ENCODE data around the gene EEFSEC. TPM values are rescaled to one million over a fixed set of nuclear protein-coding genes. Genes with fewer than 3 reads are reported as not detected.

EEFSEC gene
- total RNA-seq, 2 experiments from 2014 or later = 19.2 to 19.6 TPM

DNA sequence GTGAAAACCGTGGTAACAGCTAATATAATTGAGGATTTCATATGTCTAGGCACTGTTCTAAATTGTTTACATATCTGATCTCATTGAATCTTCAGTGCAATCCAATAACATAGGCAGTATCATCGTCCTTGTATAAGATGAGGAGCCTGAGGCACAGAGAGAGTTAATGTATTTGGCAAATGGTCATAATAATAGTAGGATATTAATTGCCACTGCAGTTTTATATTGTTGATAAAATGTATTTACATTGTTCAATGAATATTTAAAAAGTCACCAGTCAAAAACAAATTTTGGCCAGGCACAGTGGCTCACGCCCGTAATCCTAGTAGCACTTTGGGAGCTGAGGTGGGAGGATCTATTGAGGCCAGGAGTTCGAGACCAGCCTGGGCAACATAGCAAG, 88.5 kb downstream of the EEFSEC start:
- H3K4me3 Mint-ChIP-seq = no peak overlapping the region
- POLR2A ChIA-PET = no interaction called here
- intact Hi-C loops (cut with micrococcal nuclease) = no loop called here
- H3K4me1 Mint-ChIP-seq (ENCODE audit: low read depth) = peaks cover 16% of the 10 kb centered on the region
- ATAC-seq = no peak
- TF ChIP-seq, protein P1, sequence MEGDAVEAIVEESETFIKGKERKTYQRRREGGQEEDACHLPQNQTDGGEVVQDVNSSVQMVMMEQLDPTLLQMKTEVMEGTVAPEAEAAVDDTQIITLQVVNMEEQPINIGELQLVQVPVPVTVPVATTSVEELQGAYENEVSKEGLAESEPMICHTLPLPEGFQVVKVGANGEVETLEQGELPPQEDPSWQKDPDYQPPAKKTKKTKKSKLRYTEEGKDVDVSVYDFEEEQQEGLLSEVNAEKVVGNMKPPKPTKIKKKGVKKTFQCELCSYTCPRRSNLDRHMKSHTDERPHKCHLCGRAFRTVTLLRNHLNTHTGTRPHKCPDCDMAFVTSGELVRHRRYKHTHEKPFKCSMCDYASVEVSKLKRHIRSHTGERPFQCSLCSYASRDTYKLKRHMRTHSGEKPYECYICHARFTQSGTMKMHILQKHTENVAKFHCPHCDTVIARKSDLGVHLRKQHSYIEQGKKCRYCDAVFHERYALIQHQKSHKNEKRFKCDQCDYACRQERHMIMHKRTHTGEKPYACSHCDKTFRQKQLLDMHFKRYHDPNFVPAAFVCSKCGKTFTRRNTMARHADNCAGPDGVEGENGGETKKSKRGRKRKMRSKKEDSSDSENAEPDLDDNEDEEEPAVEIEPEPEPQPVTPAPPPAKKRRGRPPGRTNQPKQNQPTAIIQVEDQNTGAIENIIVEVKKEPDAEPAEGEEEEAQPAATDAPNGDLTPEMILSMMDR (IDR thresholded peaks at IDR 0.05) = no peak
- no peaks in the 10 kb centered on the region for H3K27me3 Mint-ChIP-seq
- H3K27ac Mint-ChIP-seq = no peak overlapping the region
- peaks cover 2% of the 10 kb centered on the region for H3K36me3 Mint-ChIP-seq (ENCODE audit: low read depth)
- DNase-seq = no peak
- CTCF ChIA-PET = no interaction called here
- no peaks in the 10 kb centered on the region for H3K9me3 Mint-ChIP-seq

DNA sequence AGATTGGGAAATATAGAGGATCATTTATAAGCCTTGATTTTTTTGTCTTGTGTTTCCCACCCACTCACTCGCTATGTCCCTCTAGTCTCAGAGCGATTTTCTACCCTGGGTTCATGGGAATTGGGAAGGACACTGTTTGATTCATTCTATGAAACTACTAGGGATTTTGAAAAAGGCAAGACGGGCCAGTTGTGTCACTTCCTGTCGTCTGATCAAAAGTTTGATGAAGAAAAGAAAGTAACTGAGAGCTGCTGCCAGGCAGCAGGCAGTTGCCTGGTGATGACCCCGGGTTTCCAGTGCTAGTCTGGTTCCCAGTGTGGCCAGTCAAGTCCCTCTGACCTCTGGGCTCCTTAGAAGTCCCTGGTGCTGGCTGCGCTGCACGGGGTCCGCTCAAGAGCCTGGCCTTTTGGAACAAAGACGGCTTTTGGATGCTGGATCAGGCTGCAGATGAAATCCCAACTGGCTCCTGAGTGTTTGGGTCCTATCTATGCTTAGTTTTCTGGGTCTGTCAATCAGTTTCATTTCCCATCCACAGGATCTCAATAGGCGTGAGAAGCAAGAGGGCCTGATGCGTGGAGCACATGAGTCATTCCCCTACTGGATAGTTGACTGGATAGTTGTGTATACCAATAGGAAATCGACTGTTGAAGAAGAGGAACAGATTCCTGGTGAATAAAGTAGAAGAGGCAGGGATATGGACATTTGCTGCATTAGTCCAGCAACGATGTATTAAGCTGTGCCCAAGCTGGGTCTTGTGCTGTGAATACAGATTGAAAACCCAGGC, 89.7 kb downstream of the EEFSEC start:
- intact Hi-C loops (cut with micrococcal nuclease) = no loop called here
- peak; percentile 77 for ATAC-seq

DNA sequence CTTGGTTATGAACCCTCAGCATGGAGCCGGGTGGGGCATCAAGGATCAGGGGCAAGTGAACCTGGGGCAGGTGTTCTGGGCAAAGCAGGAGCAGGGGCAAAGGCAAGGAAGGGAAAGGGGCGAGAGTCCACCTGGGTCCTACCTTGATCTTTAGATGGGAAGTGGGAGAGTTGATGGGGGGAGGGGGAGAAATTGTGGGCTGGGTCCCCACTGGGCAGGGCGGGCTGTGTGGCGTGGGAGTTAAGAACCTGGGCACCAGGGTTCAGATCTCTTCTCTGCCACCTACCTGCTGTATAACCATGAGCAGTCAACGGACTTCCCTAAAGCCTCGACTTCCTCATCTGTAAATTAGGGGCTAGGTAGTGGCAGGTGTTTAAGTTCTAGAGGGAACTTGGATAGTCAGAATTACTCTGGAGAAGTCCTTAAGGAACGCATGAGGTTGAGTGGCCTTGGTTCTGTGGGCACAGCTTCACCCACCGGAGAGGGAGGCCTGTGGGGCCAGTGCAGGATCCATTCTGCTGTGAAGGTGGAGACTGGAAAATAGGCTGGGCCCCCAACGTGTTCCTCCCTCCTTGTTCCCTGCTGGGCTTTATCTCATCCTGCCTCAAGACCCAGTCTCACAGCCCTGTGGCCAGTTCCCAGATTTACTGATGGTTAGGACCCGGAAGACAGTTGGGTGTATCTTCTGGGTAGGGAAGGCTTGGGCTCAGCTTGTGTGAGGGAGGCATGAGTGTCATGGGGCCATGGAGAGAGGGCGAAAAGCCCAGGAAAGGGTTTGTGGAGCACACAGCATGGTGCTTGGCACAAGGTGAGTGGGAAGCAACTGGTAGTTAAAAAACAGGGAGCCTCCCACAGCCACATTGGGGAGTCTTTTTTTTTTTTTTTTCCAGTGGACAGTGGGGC, 90.6 kb downstream of the EEFSEC start:
- Mint-ChIP-seq H3K27ac (peak overlapping the region; percentile 80), H3K4me1 (ENCODE audit: low read depth) (peaks cover 16% of the 10 kb centered on the region), H3K27me3 (no peaks in the 10 kb centered on the region), H3K36me3 (ENCODE audit: low read depth) (peaks cover 11% of the 10 kb centered on the region), H3K9me3 (no peaks in the 10 kb centered on the region), H3K4me3 (no peak overlapping the region)
- intact Hi-C loops (cut with micrococcal nuclease) = no loop called here
- ChIA-PET CTCF (no interaction called here), POLR2A (no interaction called here)
- DNase-seq (no peak), ATAC-seq (no peak)
- TF ChIP-seq, protein P1 (IDR thresholded peaks at IDR 0.05) = no peak

More for the DNA sequence above, 89.7 kb downstream of the EEFSEC start:
- H3K27me3 Mint-ChIP-seq = no peaks in the 10 kb centered on the region
- peak; percentile 38 for DNase-seq
- ChIA-PET CTCF (no interaction called here), POLR2A (no interaction called here)
- TF ChIP-seq, protein P1 (IDR thresholded peaks at IDR 0.05) = no peak
- peak overlapping the region; percentile 80 for H3K27ac Mint-ChIP-seq
- peaks cover 8% of the 10 kb centered on the region for H3K36me3 Mint-ChIP-seq (ENCODE audit: low read depth)
- H3K4me3 Mint-ChIP-seq = no peak overlapping the region
- H3K9me3 Mint-ChIP-seq = no peaks in the 10 kb centered on the region
- peaks cover 16% of the 10 kb centered on the region for H3K4me1 Mint-ChIP-seq (ENCODE audit: low read depth)

DNA sequence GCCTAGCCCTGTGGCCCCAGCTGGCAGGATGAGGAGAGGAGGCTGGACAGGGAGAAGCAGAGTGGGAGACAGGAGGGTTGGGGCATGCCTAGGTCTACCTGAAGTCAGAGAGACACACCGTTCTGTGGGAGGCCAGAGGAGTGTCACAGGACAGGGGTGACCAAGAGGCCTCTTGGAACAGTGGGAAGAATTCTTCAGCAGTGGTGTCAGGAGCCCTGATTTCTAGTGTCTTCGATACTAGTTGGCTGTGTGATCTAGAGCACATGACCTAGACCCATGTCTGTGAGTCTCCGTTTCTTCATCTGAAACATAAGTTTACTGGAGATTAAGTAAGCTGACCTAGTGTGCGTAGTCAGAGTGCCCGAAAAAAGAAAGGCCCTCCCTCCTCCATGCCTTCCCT, 92.2 kb downstream of the EEFSEC start:
- Mint-ChIP-seq H3K4me3 (no peak overlapping the region), H3K27ac (no peak overlapping the region), H3K9me3 (no peaks in the 10 kb centered on the region), H3K36me3 (ENCODE audit: low read depth) (peaks cover 22% of the 10 kb centered on the region), H3K4me1 (ENCODE audit: low read depth) (peaks cover 13% of the 10 kb centered on the region), H3K27me3 (no peaks in the 10 kb centered on the region)
- POLR2A ChIA-PET = no interaction called here
- no peak for ATAC-seq
- CTCF ChIA-PET = no interaction called here
- intact Hi-C loops (cut with micrococcal nuclease) = no loop called here
- TF ChIP-seq, protein P1 (IDR thresholded peaks at IDR 0.05) = no peak
- no peak for DNase-seq
